Gastrocnemius medialis (tissue), 4 donors: ENCODE results near the gene HMGXB4.

Experiments used
- POLR2A ChIP-seq, 2 donors: fragments of 450-650 bp; IDR thresholded peaks; one replicate each; pipeline ENCODE4 v1.6.1; 2017; ENCODE audit warnings: antibody characterized with exemption in 2 of 2, mild to moderate bottlenecking in 2 of 2, moderate library complexity in 2 of 2
- TF ChIP-seq, protein P1 (sequence below), 5 experiments: fragments of 450-650 bp in 3 of 5; fragments of 200-600 bp in 2 of 5; sonication (generic) in 2 of 5; IDR thresholded peaks in 4 of 5; conservative IDR thresholded peaks in 1 of 5; 1 replicate in 4 of 5; 2 replicates in 1 of 5; pipeline ENCODE4 v1.5.1; 2016 to 2019; ENCODE audit warnings: antibody characterized with exemption in 5 of 5, mild to moderate bottlenecking in 3 of 5, moderate library complexity in 3 of 5

DNA sequence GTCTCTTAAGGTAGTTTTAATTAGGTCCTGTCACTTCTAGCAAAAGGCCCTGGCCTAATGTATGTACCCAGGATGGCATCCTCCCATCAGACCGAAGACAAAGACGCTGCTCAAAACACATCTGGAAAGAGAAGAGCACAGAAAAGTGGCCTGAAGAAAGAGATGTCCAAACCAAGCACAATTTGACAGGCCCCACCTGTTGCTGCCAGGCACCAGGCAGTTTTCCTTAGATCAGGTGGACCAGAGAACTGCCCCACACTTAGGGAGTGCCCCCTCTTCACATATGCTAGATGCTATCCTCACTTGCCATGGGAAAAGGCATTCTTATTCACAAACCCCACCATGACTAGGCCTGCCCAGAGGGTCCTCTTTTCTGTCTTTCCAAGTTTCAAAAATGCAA is 3.3 kb upstream of the HMGXB4 start:
- TF ChIP-seq, protein P1, sequence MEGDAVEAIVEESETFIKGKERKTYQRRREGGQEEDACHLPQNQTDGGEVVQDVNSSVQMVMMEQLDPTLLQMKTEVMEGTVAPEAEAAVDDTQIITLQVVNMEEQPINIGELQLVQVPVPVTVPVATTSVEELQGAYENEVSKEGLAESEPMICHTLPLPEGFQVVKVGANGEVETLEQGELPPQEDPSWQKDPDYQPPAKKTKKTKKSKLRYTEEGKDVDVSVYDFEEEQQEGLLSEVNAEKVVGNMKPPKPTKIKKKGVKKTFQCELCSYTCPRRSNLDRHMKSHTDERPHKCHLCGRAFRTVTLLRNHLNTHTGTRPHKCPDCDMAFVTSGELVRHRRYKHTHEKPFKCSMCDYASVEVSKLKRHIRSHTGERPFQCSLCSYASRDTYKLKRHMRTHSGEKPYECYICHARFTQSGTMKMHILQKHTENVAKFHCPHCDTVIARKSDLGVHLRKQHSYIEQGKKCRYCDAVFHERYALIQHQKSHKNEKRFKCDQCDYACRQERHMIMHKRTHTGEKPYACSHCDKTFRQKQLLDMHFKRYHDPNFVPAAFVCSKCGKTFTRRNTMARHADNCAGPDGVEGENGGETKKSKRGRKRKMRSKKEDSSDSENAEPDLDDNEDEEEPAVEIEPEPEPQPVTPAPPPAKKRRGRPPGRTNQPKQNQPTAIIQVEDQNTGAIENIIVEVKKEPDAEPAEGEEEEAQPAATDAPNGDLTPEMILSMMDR (IDR thresholded peaks at IDR 0.05 in 4 of 5, conservative IDR thresholded peaks at IDR 0.05 in 1 of 5): no peak
- TF ChIP-seq POLR2A (IDR thresholded peaks at IDR 0.05): no peak
